GM23338 (cell line): ENCODE measurements around the gene PEBP1. TPM values are rescaled to one million over a fixed set of nuclear protein-coding genes. Genes with fewer than 3 reads are reported as not detected.

Source experiments
- ATAC-seq: fragments of 200-7000 bp; cut with Tn5 transposase; 3 replicates; pipeline ENCODE4 v1.9.1; 2020
- DNase-seq: peaks from one replicate; pipeline ENCODE4 v3.0.0-alpha.2; 2015; ENCODE audit warnings: low spot score
- H2AFZ ChIP-seq: fragments of 200-600 bp; sonication (generic); 2 replicates; pipeline ENCODE4 v1.8.0; 2016; ENCODE audit warnings: antibody characterized with exemption, mild to moderate bottlenecking, moderate library complexity
- H3F3A ChIP-seq: fragments of 200-600 bp; sonication (generic); replicated peaks from 2 replicates; pipeline ENCODE4 v1.8.0; 2017; ENCODE audit warnings: antibody characterized with exemption, mixed run types, low read depth
- H3K27ac ChIP-seq: fragments of 200-600 bp; sonication (generic); 2 replicates; pipeline ENCODE4 v1.6.1; 2016; ENCODE audit warnings: low read depth
- H3K27me3 ChIP-seq: fragments of 200-600 bp; sonication (generic); 2 replicates; pipeline ENCODE4 v1.8.0; 2016; ENCODE audit warnings: mild to moderate bottlenecking, mixed run types, moderate library complexity; ENCODE audit not compliant: insufficient read depth
- H3K36me3 ChIP-seq: fragments of 200-600 bp; sonication (generic); 2 replicates; pipeline ENCODE4 v1.8.0; 2016; ENCODE audit warnings: mild to moderate bottlenecking; ENCODE audit not compliant: insufficient read depth
- H3K4me1 ChIP-seq: fragments of 200-600 bp; sonication (generic); 2 replicates; pipeline ENCODE4 v1.8.0; 2016; ENCODE audit warnings: mild to moderate bottlenecking, moderate library complexity; ENCODE audit not compliant: insufficient read depth
- H3K4me2 ChIP-seq: fragments of 200-600 bp; sonication (generic); 2 replicates; pipeline ENCODE4 v1.7.1; 2017; ENCODE audit warnings: mixed run types
- H3K4me3 ChIP-seq: fragments of 200-600 bp; sonication (generic); 2 replicates; pipeline ENCODE4 v1.6.1; 2016; ENCODE audit warnings: mixed run types
- H3K79me2 ChIP-seq: fragments of 200-600 bp; sonication (generic); replicated peaks from 2 replicates; pipeline ENCODE4 v1.8.0; 2017; ENCODE audit warnings: mild to moderate bottlenecking; ENCODE audit not compliant: insufficient read depth
- H3K9me2 ChIP-seq: fragments of 200-600 bp; sonication (generic); 2 replicates; pipeline ENCODE4 v1.8.0; 2017; ENCODE audit not compliant: insufficient read depth
- H4K20me1 ChIP-seq: fragments of 200-600 bp; sonication (generic); replicated peaks from 2 replicates; pipeline ENCODE4 v1.8.0; 2017; ENCODE audit warnings: mild to moderate bottlenecking; ENCODE audit not compliant: insufficient read depth
- H3K27ac Mint-ChIP-seq: 2 replicates; pipeline ENCODE4 v1.8.0; 2020; ENCODE audit warnings: inconsistent platforms, mild to moderate bottlenecking, moderate library complexity, mixed read lengths
- H3K27me3 Mint-ChIP-seq: 3 replicates; pipeline ENCODE4 v1.8.0; 2022; ENCODE audit warnings: low read depth, mild to moderate bottlenecking, moderate library complexity, mixed read lengths, inconsistent platforms; ENCODE audit not compliant: insufficient read depth, poor library complexity
- H3K36me3 Mint-ChIP-seq: 3 replicates; pipeline ENCODE4 v1.8.0; 2021; ENCODE audit warnings: low read depth, mild to moderate bottlenecking, inconsistent platforms, moderate library complexity, mixed read lengths
- H3K4me1 Mint-ChIP-seq: 3 replicates; pipeline ENCODE4 v1.8.0; 2020; ENCODE audit warnings: mild to moderate bottlenecking, inconsistent platforms, mixed read lengths
- H3K4me3 Mint-ChIP-seq: 3 replicates; pipeline ENCODE4 v1.8.0; 2021; ENCODE audit warnings: moderate library complexity, mild to moderate bottlenecking, inconsistent platforms, mixed read lengths
- H3K9me3 Mint-ChIP-seq: 3 replicates; pipeline ENCODE4 v1.8.0; 2020; ENCODE audit warnings: moderate library complexity, mild to moderate bottlenecking, inconsistent platforms, mixed read lengths
- CREB1 ChIP-seq: fragments of 250-450 bp; sonication (Bioruptor Pico); IDR thresholded peaks from 2 replicates; pipeline ENCODE4 v1.5.0; 2020; ENCODE audit warnings: low read depth, mild to moderate bottlenecking, moderate library complexity
- EZH2 ChIP-seq: fragments of 200-600 bp; sonication (generic); IDR thresholded peaks from one replicate; pipeline ENCODE4 v1.8.0; 2017; ENCODE audit warnings: antibody characterized with exemption, mild to moderate bottlenecking, low read depth; ENCODE audit not compliant: unreplicated experiment
- POLR2AphosphoS5 ChIP-seq: IDR thresholded peaks from 2 replicates; pipeline ENCODE4 v1.6.1; 2016; ENCODE audit warnings: antibody characterized with exemption, low read depth
- polyA plus RNA-seq: library from polyadenylated mRNA; unstranded; fragments of >200 nt; fragmentation: Nextera tagmentation; extraction: Ambion mirVana; gene quantifications from 2 replicates; pipeline ENCODE4 v1.2.1, GENCODE V29; 2016
- total RNA-seq: library from RNA; depleted of rRNA; stranded (reverse); fragments of >200 nt; shearing (Covaris generic); gene quantifications from 2 replicates; pipeline ENCODE4 v1.2.3, GENCODE V29; 2014
- TF ChIP-seq, protein P1 (sequence below): IDR thresholded peaks from 2 replicates; pipeline ENCODE4 v1.6.1; 2016; ENCODE audit warnings: antibody characterized with exemption
- TF ChIP-seq, protein P2 (sequence below): IDR thresholded peaks from one replicate; pipeline ENCODE4 v1.6.1; 2018; ENCODE audit warnings: antibody characterized with exemption; ENCODE audit not compliant: unreplicated experiment

PEBP1 gene
- total and polyA plus RNA-seq, 2 experiments from 2014 or later = 442 to 844 TPM

DNA sequence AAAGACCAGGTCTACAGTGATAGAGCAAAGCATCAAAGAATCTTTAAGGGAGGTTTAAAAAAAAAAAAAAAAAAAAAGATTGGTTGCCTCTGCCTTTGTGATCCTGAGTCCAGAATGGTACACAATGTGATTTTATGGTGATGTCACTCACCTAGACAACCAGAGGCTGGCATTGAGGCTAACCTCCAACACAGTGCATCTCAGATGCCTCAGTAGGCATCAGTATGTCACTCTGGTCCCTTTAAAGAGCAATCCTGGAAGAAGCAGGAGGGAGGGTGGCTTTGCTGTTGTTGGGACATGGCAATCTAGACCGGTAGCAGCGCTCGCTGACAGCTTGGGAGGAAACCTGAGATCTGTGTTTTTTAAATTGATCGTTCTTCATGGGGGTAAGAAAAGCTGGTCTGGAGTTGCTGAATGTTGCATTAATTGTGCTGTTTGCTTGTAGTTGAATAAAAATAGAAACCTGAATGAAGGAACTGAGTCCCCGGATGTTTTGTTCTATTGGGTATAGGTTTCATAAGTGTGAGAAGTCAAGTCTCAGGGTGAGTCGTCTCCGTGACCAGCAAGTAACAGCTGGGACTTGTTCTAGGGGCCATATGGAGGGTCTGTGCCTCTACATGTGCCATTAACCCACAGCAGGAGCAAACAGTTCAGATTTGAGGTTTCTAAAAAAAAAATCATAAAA is 9.3 kb downstream of the PEBP1 start:
- Histone ChIP-seq H3K9me2 (no peaks in the 10 kb centered on the region), H3K79me2 (peaks cover 19% of the 10 kb centered on the region), H4K20me1 (peaks cover 22% of the 10 kb centered on the region; the same call in 1 of the 2 replicates), H3K4me1 (no peaks in the 10 kb centered on the region; the same call in 1 of the 2 replicates), H3K27ac (0 out of 2 replicates have a peak overlapping the region, but pooled peaks have one; percentile 66), H3K27me3 (no peaks in the 10 kb centered on the region), H2AFZ (no peak overlapping the region), H3K4me3 (no peak overlapping the region), H3K4me2 (no peak overlapping the region), H3F3A (peaks cover 22% of the 10 kb centered on the region; the same call in 1 of the 2 replicates), H3K36me3 (peaks cover 59% of the 10 kb centered on the region)
- Mint-ChIP-seq H3K36me3 (peaks cover 80% of the 10 kb centered on the region), H3K4me1 (no peaks in the 10 kb centered on the region), H3K9me3 (no peaks in the 10 kb centered on the region), H3K4me3 (no peak overlapping the region), H3K27me3 (no peaks in the 10 kb centered on the region), H3K27ac (no peak overlapping the region)
- TF ChIP-seq CREB1 (no peak), POLR2AphosphoS5 (no peak)
- TF ChIP-seq, protein P1, sequence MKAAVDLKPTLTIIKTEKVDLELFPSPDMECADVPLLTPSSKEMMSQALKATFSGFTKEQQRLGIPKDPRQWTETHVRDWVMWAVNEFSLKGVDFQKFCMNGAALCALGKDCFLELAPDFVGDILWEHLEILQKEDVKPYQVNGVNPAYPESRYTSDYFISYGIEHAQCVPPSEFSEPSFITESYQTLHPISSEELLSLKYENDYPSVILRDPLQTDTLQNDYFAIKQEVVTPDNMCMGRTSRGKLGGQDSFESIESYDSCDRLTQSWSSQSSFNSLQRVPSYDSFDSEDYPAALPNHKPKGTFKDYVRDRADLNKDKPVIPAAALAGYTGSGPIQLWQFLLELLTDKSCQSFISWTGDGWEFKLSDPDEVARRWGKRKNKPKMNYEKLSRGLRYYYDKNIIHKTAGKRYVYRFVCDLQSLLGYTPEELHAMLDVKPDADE = no peak
- TF ChIP-seq, protein P2, sequence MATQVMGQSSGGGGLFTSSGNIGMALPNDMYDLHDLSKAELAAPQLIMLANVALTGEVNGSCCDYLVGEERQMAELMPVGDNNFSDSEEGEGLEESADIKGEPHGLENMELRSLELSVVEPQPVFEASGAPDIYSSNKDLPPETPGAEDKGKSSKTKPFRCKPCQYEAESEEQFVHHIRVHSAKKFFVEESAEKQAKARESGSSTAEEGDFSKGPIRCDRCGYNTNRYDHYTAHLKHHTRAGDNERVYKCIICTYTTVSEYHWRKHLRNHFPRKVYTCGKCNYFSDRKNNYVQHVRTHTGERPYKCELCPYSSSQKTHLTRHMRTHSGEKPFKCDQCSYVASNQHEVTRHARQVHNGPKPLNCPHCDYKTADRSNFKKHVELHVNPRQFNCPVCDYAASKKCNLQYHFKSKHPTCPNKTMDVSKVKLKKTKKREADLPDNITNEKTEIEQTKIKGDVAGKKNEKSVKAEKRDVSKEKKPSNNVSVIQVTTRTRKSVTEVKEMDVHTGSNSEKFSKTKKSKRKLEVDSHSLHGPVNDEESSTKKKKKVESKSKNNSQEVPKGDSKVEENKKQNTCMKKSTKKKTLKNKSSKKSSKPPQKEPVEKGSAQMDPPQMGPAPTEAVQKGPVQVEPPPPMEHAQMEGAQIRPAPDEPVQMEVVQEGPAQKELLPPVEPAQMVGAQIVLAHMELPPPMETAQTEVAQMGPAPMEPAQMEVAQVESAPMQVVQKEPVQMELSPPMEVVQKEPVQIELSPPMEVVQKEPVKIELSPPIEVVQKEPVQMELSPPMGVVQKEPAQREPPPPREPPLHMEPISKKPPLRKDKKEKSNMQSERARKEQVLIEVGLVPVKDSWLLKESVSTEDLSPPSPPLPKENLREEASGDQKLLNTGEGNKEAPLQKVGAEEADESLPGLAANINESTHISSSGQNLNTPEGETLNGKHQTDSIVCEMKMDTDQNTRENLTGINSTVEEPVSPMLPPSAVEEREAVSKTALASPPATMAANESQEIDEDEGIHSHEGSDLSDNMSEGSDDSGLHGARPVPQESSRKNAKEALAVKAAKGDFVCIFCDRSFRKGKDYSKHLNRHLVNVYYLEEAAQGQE = no peak
- ATAC-seq (no peak), DNase-seq (no peak)

DNA sequence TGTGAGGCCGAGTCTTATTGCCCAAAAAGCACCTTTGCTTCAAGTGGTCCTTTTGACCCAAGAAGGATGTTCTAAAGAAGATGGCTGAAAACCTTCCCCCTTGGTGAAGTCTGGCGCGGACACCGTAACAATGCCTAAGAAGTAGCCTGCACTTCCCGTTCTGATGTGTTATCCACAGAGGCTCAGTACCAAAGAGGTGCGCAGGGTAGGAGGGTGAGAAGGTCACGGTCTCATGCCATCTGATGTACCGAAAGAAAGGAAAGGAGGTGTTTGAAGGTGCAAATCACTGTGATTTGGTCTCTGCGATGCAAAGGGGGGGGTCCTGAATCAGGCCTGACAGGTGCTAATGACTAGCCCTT is 9.9 kb downstream of the PEBP1 start:
- Histone ChIP-seq H4K20me1 (peaks cover 22% of the 10 kb centered on the region; the same call in 1 of the 2 replicates), H3K4me1 (no peaks in the 10 kb centered on the region; the same call in 1 of the 2 replicates), H3K36me3 (peaks cover 54% of the 10 kb centered on the region), H3F3A (peaks cover 22% of the 10 kb centered on the region; the same call in 1 of the 2 replicates), H3K27ac (0 out of 2 replicates have a peak overlapping the region, but pooled peaks have one; percentile 66), H3K9me2 (no peaks in the 10 kb centered on the region), H3K27me3 (no peaks in the 10 kb centered on the region), H3K79me2 (peaks cover 14% of the 10 kb centered on the region), H3K4me2 (no peak overlapping the region), H3K4me3 (no peak overlapping the region), H2AFZ (no peak overlapping the region)
- no peaks in the 10 kb centered on the region for H3K9me3 Mint-ChIP-seq
- no peaks in the 10 kb centered on the region for H3K27me3 Mint-ChIP-seq
- no peak for TF ChIP-seq EZH2
- H3K4me1 Mint-ChIP-seq = no peaks in the 10 kb centered on the region; the same call in 2 of the 3 replicates
- H3K27ac Mint-ChIP-seq = no peak overlapping the region
- ATAC-seq (no peak), DNase-seq (no peak)
- H3K4me3 Mint-ChIP-seq = no peak overlapping the region
- peaks cover 74% of the 10 kb centered on the region for H3K36me3 Mint-ChIP-seq
